GM19468 (cell line): Measurements from ENCODE around the gene SORCS2.
"Not testable (repeated sequence)": the region's sequence is repeated elsewhere in the genome, so short reads cannot be mapped to it uniquely, and the experiment has no call there.

Experiments used
- ATAC-seq: cut with Tn5 transposase; IDR thresholded peaks from one replicate; pipeline ENCODE4 v1.9.1; 2021; ENCODE audit warnings: mild to moderate bottlenecking, moderate library complexity, moderate number of reproducible peaks; ENCODE audit not compliant: unreplicated experiment; ENCODE audit errors: extremely low read depth

Gene SORCS2

GRCh38 chr4:7571001-7571400, 378.7 kb downstream of the SORCS2 start:
- ATAC-seq, result no peak

- ATAC-seq, result no peak
These were observed 379.4 kb downstream of the SORCS2 start for GRCh38 chr4:7571701-7572100.

- no peak for ATAC-seq
These were observed 380.6 kb downstream of the SORCS2 start for GRCh38 chr4:7572894-7573293.

- no peak for ATAC-seq
These were observed 381.3 kb downstream of the SORCS2 start for GRCh38 chr4:7573576-7574091.

GRCh38 chr4:7574287-7575014, 382.1 kb downstream of the SORCS2 start:
- ATAC-seq, result no peak

- ATAC-seq, result no peak
These were observed 383.1 kb downstream of the SORCS2 start for GRCh38 chr4:7575426-7575825.

- ATAC-seq, result not testable (repeated sequence)
These were observed 385.2 kb downstream of the SORCS2 start for GRCh38 chr4:7577361-7578039.

- no peak for ATAC-seq
These were observed 389.1 kb downstream of the SORCS2 start for GRCh38 chr4:7581477-7581876.

GRCh38 chr4:7582313-7583097, 390.2 kb downstream of the SORCS2 start:
- ATAC-seq, result no peak

GRCh38 chr4:7584098-7584497, 391.8 kb downstream of the SORCS2 start:
- no peak for ATAC-seq

- ATAC-seq, result no peak
These were observed 392.3 kb downstream of the SORCS2 start for GRCh38 chr4:7584606-7585159.

- ATAC-seq, result no peak
These were observed 393.4 kb downstream of the SORCS2 start for GRCh38 chr4:7585768-7586167.

GRCh38 chr4:7587433-7588405, 395.4 kb downstream of the SORCS2 start:
- ATAC-seq, result no peak

GRCh38 chr4:7590189-7590588, 397.9 kb downstream of the SORCS2 start:
- ATAC-seq, result no peak

- ATAC-seq, result no peak
These were observed 398.6 kb downstream of the SORCS2 start for GRCh38 chr4:7590899-7591298.

- ATAC-seq, result no peak
These were observed 399.2 kb downstream of the SORCS2 start for GRCh38 chr4:7591409-7592053.

- ATAC-seq, result no peak
These were observed 401.5 kb downstream of the SORCS2 start for GRCh38 chr4:7593646-7594412.

- no peak for ATAC-seq
These were observed 403.7 kb downstream of the SORCS2 start for GRCh38 chr4:7595934-7596461.
